GM12874 (cell line): Measurements from ENCODE around the gene MSMB.

Experiments
- CTCF ChIP-seq: IDR thresholded peaks from 2 replicates; pipeline ENCODE4 v1.5.1; 2011; ENCODE audit warnings: low read depth, mild to moderate bottlenecking, control low read depth, low read length, moderate library complexity; ENCODE audit not compliant: insufficient read depth

Gene MSMB

GRCh38 chr10:46090258-46090812 lies 44.3 kb upstream of the MSMB start:
- TF ChIP-seq CTCF = no peak

- no peak for TF ChIP-seq CTCF
These were observed 38.5 kb upstream of the MSMB start for GRCh38 chr10:46084321-46085165.

GRCh38 chr10:46080886-46081285 lies 34.8 kb upstream of the MSMB start:
- TF ChIP-seq CTCF = no peak

DNA sequence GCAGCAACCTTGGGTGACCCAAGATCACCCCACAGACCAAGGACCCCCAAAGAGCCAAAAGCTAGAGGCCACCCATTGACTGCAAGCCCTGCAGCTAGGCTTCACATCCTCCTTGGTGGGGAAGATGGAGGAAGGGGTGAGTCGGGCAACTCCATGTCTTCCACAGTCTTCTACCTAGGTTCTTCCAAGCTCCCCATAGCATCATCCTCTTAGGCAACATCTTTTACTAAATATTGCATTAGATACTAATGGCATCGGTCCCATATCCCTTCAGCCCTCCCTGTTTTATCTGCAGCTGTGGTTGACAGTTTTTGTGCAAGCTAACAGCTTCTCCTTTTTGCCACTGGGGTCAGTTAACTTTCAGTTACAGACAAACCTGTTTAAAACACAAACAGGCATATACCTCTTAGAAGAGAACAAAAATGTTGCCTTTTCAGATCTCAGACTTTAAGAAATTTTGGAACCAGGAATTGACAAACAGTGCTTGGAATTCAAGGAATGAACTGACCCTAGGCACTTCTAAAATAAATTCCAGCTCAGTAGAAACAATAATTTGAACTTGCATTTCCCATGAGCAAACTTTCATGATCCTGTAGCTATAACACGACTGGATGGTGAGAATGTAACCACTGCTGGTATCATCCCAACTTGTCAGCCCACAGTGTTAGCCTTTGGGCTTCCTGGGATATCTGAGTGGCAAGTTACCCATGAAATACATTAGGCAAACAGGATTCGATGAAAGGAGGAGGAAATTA lies 33.9 kb upstream of the MSMB start:
- TF ChIP-seq CTCF = no peak

GRCh38 chr10:46077731-46078413 lies 31.8 kb upstream of the MSMB start:
- no peak for TF ChIP-seq CTCF

DNA sequence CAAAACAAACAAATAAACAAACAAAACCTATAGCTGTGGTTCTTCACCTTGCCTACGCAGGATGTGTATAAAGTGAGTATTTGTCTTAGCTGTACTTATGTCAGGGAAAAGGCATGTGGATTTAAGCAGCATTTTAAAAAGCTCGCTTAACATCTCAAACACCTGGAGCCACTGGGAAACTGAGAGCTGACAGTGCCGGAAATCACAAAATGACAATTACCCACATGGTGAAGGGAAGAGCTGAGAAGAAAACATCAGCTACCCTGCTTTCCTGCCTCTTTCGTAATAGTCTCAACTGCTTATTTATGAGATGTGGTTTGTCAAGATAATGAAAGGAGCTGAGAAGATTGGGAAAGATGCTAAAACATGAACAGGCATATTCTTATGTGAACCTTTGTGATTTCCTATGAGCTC lies 31.1 kb upstream of the MSMB start:
- TF ChIP-seq CTCF = no peak

DNA sequence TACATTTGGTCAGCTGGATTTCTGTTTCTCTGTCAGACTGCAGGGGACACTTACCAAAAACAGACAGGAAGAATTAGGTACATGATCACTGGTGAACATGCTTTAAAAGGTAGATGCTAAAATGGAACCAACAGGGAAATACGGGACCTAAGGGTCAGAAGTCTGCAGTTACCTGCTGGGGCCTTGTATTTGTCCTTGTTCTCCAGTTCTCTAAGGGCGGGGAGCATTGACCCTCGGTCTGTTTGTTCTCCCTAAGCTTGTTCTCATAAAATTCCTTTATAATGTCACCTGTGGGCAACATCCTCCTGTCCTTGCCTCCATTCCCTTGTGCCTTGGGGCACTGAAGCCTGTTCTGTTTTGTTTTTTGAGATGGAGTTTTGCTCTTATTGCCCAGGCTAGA lies 29.8 kb upstream of the MSMB start:
- TF ChIP-seq CTCF = no peak
